NCI-H2107 treated with DMSO at 0.1 percent for 48 hours (cell line): ENCODE data around the gene PARVG.

Experiments used
- DNase-seq: peaks from one replicate; lab custom pipeline; 2025; ENCODE audit not compliant: unreplicated experiment; lab: John Stamatoyannopoulos, UW

The PARVG gene

GRCh38 chr22:44242946-44243724 is 62.4 kb downstream of the PARVG start:
- no peak for DNase-seq

GRCh38 chr22:44243761-44244160 is 63.0 kb downstream of the PARVG start:
- DNase-seq = no peak

GRCh38 chr22:44244265-44244822 is 63.6 kb downstream of the PARVG start:
- no peak for DNase-seq

GRCh38 chr22:44245438-44245837 is 64.7 kb downstream of the PARVG start:
- no peak for DNase-seq

GRCh38 chr22:44245867-44246266 is 65.1 kb downstream of the PARVG start:
- no peak for DNase-seq

GRCh38 chr22:44246615-44247326 is 66.0 kb downstream of the PARVG start:
- DNase-seq = peak; percentile 4

GRCh38 chr22:44247346-44247745 is 66.6 kb downstream of the PARVG start:
- DNase-seq = no peak

- DNase-seq = no peak
These were observed 67.5 kb downstream of the PARVG start for GRCh38 chr22:44247923-44248892.

GRCh38 chr22:44248926-44249325 is 68.2 kb downstream of the PARVG start:
- no peak for DNase-seq

- DNase-seq = no peak
These were observed 68.8 kb downstream of the PARVG start for GRCh38 chr22:44249376-44250147.

GRCh38 chr22:44254811-44255210 is 74.1 kb downstream of the PARVG start:
- no peak for DNase-seq

GRCh38 chr22:44256085-44256484 is 75.4 kb downstream of the PARVG start:
- DNase-seq = no peak

- no peak for DNase-seq
These were observed 76.1 kb downstream of the PARVG start for GRCh38 chr22:44256556-44257485.
